ENCODE results near the gene PARVB.

DNA sequence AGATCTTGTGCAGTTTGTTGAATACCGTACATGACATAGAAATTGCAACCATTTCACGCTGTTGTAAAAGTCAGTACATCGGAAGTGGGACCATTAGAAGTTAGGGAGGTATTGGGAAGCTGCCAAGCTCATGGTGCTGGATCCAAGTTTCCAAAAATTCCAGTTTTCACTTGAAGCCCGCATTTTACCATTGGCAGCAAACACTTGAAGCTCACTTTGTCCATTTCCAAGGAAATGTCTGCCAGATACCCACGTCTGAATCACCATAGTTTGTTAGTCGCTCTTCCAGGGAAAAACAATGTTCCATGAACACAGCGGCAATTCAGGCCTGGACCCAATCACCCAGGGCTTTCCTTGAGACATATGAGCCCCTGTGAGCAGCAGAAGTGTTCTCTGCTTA is 22.6 kb upstream of the PARVB start:
- no peak for TF ChIP-seq POLR2AphosphoS5 (IDR thresholded peaks at IDR 0.05; ENCODE audit: low read length)
- no peak for TF ChIP-seq NFYB (IDR thresholded peaks at IDR 0.05; ENCODE audit: insufficient read depth, low read depth, low read length)
- TF ChIP-seq MAX (IDR thresholded peaks at IDR 0.05; ENCODE audit: low read depth, low read length), result no peak
- no peak for TF ChIP-seq CHD2 (IDR thresholded peaks at IDR 0.05; ENCODE audit: borderline replicate concordance, low read depth, low read length)
- TF ChIP-seq NKRF (conservative IDR thresholded peaks at IDR 0.05), result no peak
- no peak for TF ChIP-seq CTCF (IDR thresholded peaks at IDR 0.05 in 2 of 3, conservative IDR thresholded peaks at IDR 0.05 in 1 of 3; ENCODE audit: control insufficient read depth in 2 of 3, extremely low read depth in 1 of 3, insufficient read depth in 1 of 3, low read depth in 3 of 3, low read length in 3 of 3)

Data from GM12878 (cell line).